Activated CD4-positive, alpha-beta T cell treated with anti-CD3 and anti-CD28 coated beads, Interleukin-2, amount 50 U/mL, for 1 hour (primary cell): ENCODE results near the gene SAP130.

Experiments
- DNase-seq: peaks from one replicate; pipeline ENCODE4 v3.0.0-alpha.2; 2020

The SAP130 gene

GRCh38 chr2:128027801-128028667, at the start of gene SAP130:
Gene SAP130 (minus strand): TSS chr2:128028059. CDS start chr2:128026292, 1,767 bp downstream.
- peak; percentile 98 for DNase-seq

DNA sequence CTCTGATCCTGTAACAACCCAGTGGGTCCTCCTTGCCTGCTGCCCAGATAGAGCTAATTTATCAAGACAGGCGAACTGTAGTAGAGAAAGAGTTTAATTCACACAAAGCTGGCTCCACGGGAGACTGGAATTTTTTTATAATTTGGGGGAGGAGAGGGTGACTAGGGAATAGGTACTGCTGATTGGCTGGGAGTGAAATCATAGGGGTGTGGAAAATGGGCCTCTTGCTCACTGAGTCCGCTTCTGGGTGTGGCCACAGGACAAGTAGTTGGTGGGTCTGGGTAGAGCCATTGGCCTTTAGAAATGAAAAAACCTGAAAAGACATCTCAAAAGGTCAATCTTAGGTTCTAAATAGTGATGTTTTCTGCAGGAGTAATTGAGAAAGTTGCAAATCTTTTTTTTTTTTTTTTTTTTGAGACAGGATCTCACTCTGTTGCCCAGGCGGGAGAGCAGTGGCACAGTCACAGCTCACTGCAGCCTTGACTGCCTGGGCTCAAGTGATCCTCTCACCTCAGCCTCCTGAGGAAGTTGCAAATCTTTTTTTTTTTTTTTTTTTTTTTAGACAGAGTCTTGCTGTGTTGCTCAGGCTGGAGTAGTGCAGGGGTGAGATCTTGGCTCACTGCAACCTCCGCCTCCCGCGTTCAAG, 48.7 kb upstream of the SAP130 start:
- no peak for DNase-seq

DNA sequence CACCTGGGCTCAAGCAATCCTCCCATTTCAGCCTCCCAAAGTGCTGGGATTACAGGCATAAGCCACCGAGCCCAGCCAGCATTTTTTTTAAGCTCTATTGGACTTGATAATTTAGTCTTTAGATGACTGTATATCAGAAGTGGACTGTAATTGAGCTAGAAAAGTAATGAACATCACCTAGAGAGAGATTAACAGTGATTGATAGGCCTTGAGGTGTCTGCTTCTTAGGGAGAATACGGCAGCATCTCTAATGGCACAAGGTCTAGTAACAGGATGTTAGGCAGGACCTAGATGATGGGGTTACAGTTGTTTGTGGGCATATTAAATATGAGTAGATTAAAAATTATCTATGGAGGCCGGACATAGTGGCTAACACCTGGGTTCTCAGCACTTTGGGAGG, 45.4 kb upstream of the SAP130 start:
- no peak for DNase-seq

GRCh38 chr2:128069769-128070168, 41.9 kb upstream of the SAP130 start:
- DNase-seq: no peak

DNA sequence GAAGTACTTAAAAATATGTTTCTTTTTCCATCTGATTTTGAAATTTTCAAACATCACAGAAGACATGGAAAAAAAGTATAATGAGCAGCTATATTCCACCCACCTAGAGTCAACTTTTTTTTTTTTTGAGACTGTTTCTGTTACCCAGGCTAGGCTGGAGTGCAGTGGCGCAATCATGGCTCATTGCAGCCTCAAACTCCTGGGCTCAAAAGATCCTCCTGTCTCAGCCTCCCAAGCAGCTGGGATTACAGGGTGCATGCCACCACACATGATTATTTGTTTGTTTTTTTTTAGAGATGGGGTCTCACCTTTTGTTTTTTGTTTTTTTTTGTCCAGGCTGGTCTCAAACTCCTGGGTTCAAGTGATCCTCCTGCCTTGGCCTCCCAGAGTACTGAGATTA, 36.5 kb upstream of the SAP130 start:
- DNase-seq: no peak

DNA sequence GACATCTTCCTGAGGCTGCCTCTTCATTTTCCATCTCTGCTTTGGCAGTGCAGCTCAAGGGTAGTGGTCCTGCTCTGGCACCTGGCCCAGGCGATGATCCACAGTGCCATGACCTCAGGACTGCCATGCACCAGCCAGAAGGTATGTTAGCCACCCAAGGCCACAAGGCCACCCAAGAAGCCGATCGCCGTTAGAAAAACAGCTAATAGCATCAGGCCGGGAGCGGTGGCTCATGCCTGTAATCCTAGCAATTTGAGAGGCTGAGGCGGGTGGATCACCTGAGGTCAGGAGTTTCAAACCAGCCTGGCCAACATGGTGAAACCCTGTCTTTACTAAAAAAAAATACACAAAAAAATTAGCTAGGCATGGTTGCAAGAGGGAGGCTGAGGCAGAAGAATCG, 34.7 kb upstream of the SAP130 start:
- DNase-seq: no peak

DNA sequence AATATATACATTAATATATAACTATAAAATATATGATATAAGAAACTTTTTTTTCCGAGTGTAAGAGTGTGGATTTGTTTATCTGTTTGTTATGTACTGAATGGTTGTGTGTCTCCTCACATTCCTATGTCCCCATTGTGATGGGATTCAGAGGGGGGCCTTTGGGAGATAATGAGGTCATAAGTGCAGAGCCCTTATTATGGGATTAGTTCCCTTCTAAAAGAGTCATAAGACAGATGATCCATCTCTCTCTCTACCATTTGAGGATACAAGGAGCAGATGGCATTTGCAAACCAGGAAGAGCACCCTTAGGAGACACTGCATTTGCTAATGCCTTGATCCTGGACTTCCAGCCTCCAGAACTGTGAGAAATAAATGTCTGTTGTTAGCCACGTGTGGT, 30.3 kb upstream of the SAP130 start:
- DNase-seq: no peak

GRCh38 chr2:128057334-128057733, 29.5 kb upstream of the SAP130 start:
- DNase-seq: no peak

- no peak for DNase-seq
Observed at GRCh38 chr2:128054104-128054885, 26.4 kb upstream of the SAP130 start.

GRCh38 chr2:128053331-128053730, 25.5 kb upstream of the SAP130 start:
- DNase-seq: no peak

DNA sequence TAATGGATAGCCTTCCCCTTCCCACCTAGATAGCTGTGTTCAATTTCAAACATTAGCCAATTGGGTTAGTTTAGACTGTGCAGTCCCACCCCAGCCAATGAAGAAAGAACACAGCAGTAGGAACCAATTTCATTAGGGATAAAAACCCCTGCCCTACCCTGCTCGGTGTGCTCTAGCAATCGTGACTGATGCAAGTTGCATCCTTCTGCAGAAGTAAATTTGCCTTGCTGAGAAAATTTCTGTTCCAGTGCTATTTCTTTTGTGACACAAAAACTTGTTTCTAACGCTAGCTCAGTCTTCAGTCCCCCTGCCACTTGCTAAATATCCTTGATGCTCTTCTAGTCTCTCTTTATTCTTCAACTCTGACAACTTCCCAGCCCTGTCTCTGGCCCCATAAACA, 15.2 kb upstream of the SAP130 start:
- DNase-seq: no peak

- DNase-seq: no peak
Observed at GRCh38 chr2:128041561-128041960, 13.7 kb upstream of the SAP130 start.

GRCh38 chr2:128040166-128040771, 12.4 kb upstream of the SAP130 start:
- no peak for DNase-seq

DNA sequence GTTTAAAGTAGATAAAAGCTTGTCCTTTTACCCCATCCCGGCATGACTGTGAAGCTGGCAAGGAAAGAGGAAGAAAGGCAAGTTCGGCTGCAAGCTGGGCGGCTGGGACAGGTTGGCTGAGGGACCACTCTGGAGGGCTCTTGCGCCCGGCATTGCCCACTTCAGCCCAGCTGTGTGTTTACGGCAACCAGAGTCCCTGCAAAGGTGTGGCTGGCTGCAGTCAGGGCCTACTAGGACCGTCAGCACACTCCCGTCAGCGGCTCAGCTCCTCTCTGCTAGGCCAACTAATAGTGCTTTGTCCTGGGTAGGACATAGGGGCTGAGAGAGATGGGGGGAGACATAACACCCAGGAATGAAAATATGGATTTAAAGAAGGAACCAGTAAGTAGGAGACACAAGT, 11.7 kb upstream of the SAP130 start:
- DNase-seq: no peak

DNA sequence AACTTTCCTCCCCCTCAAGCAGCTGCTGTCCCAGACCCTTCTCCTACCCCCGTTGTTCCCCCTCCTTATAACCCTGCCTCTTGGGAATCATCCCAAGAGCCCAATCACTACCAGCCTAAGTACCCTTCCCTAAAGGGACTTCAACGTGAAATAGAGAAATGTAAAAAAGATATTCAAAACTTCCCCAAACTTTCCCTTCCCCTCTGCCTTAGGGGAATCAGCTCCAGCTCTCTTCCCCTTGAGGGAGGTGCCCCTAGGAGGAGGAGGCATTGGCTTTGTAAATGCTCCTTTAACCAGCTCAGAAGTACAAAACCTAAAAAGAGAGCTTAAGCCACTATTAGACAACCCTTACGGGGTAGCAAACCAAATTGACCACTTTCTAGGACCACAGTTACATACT, 10.6 kb upstream of the SAP130 start:
- DNase-seq: no peak

DNA sequence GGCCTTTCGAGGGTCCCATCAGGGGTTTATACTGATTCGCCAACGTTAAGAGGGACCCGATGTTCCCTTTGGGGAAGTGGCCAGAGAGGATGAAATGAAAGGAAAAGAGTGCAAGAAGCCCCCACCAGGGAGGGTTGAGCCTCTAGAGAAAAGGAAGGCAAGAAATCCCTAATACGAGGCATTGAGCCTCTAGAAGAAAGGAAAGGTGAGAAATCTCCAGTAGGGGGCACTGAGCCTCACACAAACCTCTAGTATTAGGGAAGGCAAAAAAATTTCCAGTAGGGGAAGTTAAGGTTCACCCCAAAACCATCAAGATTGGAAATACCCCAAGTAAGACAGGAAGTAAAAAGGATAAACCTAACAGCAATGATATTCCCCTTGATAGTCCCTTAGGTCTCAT, 9.8 kb upstream of the SAP130 start:
- DNase-seq: no peak

DNA sequence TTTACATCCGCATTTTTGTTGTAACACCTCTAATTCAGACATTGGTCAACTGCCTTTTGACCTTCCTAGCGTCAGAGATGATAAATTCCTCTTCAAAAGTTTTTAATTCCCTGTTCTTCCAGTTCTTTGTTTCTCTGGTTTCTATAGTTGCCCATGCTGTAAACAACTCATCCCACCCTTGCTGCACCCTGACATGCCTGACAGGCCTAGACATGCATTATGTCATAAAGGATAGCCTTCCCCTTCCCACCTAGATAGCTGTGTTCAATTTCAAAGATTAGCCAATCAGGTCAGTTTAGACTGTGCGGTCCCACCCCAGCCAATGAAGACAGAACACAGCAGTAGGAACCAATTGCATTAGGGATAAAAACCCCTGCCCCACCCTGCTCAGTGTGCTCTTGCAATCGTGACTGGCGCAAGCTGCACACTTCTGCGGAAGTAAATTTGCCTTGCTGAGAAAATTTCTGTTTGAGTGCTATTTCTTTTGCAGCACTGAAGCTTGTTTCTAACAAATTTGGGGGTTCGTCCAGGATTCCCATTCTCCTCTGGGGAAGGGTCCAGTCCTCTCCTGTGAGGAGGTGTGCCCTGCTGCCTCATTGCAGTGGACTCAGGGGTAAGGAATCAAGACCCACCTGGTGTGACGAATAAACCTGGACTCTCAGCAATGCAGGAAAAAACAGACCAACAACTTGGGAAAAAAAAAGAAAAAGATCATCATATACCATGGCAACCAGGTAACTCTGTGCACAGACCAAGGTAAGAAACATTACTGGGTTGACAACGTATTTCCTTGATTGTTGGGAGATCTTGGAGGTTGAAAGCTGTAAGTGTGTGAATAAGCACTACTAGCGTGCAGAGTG, 9.1 kb upstream of the SAP130 start:
- no peak for DNase-seq

DNA sequence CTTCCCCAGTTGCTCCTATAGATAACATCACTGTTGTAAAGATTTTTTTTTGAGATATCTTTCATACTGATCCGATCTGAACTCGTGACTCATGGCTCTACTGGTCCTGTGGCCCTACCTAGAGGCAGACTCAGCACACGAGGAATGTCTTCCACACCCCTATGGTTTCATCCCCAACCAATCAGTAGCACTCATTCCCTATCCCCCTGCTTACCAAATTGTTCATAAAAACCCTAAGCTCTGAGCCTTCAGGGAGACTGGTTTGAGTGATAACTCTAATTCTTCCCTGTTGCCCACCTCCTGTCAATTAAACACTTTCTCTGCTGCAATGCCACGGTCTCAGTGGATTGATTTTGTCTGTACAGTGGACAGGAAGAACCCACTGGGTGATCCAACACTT, 4.2 kb upstream of the SAP130 start:
- DNase-seq: no peak

DNA sequence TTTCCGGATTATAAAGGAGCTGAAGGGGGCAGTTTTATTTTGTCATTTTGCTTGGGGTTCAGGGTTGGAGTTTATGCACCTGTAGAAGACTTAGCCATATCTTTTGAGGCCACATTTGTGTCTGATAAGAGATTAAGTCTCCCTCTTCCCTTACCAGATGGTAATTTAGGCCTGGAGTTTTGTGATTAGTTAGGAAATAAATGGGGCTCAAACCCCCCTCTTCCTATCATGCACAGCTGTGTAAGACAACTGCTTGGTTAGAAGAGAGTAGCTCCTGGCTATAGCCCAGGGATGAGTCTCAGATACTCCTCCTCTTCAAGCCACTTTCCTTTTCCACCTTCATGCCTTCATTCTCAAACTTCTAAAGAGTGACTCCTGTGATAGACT, 802 bp upstream of the SAP130 start:
- DNase-seq: no peak

DNA sequence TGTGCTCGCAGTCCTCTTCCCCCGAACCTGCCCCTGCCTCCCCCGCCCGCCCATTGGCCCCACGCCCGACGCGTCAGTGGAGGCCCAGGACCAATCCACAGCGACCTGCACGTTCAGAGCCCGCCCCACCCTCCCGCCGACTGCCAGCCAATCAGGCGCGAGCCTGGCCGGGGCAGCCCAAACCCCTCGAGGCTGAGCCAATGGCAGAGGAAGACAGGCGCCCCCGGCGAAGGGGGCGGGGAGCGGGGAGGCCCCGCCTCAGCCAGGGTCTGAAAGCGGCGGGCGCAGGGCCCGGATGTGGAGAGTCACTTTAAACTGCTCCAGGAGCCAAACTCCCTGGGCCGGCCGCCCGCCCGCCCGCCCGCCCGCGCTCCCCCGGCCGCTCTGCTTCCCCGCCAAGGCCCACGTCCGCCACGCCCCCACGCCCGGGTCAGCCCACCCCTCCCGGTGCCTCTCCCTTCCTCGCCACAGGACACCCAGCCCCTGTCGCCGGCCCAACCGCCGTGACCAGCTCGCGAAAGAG, 520 bp downstream of the SAP130 start:
- peak; percentile 98 for DNase-seq

DNA sequence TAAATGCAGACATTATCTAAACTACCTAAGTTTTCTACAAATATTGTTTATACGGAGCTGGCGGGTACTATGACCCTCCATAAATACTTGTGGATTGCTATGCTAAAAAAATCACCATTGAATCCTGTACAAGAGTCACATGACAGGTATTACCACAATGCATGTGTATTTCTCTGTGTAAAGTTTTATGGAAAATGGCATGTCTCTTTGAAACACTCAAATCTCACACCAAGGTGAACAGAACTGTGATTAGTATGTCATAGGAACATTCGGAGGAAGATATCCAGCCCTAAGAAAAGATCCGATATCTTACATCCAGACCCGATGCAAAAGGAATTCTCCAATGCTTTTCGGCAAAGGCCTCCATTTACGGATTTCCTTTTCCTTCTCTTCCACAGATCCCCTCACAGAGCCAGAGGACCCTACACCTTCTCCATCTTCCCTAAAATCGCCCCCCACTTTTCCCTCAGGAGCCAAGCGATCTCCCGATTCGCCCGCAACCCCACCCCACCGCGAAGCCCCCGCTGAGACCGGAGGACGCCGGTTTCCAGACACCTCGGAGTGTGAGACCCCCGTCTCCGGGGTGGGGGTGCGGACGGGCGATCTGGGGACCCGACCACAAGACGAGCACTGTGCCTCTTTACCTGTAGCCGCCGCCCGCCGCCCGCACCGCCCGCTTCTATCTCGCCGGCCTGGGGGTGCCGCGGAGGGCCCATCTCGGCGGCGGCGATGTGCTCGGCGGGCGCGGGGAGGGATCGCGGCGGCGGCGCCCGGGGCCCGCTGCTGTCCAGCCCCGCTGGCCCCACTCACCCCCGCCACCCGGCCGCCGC, 1.2 kb downstream of the SAP130 start:
- DNase-seq: no peak
